VCaP (cell line): ENCODE measurements around the gene SLC26A4.

Source experiments
- H3K27ac ChIP-seq: fragments of 450-650 bp; 2 replicates; pipeline ENCODE4 v1.5.1; 2017
- TF ChIP-seq, protein P1 (sequence below): fragments of 450-650 bp; conservative IDR thresholded peaks from 2 replicates; pipeline ENCODE4 v1.5.1; 2017; ENCODE audit warnings: mild to moderate bottlenecking, moderate library complexity

The SLC26A4 gene

DNA sequence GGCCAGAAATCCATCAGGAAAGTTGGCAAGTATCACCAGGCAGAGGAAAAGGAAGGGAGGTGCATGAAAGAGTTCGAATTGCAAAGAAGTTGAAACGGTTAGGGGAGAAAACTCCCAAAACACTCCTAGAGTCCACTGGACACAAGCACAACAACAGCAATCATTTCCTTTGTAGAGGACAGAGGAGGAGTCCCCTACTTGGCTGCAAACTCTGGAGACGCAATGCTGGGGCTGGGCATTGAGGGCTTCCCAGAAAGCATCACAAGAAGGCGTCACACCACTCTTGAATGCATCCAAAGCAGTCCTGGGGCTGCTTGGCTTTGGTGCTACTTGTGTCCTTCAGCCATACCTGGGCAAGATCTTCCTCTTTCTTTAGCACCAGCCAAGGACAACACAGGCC lies 18.1 kb upstream of the SLC26A4 start:
- H3K27ac ChIP-seq = no peak overlapping the region
- TF ChIP-seq, protein P1, sequence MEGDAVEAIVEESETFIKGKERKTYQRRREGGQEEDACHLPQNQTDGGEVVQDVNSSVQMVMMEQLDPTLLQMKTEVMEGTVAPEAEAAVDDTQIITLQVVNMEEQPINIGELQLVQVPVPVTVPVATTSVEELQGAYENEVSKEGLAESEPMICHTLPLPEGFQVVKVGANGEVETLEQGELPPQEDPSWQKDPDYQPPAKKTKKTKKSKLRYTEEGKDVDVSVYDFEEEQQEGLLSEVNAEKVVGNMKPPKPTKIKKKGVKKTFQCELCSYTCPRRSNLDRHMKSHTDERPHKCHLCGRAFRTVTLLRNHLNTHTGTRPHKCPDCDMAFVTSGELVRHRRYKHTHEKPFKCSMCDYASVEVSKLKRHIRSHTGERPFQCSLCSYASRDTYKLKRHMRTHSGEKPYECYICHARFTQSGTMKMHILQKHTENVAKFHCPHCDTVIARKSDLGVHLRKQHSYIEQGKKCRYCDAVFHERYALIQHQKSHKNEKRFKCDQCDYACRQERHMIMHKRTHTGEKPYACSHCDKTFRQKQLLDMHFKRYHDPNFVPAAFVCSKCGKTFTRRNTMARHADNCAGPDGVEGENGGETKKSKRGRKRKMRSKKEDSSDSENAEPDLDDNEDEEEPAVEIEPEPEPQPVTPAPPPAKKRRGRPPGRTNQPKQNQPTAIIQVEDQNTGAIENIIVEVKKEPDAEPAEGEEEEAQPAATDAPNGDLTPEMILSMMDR = no peak

DNA sequence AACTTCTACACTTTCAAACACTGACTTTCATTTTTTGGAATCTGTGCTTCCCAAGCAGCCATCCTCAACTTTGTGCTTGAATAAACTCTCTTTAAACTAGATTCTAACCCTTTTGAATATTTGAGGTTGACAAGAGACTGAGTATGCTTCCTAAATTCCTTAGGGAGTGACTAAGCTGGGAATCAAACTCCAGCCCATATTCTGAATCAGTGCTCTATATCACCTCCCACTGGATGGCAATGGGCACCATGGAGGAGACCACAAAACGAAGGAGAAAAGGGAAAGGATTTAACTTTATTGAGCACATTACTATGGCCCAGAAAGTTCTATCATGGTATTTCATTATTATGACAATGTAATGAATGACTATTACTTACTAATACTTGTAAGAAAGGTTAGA lies 17.2 kb upstream of the SLC26A4 start:
- H3K27ac ChIP-seq = no peak overlapping the region
- TF ChIP-seq, protein P1 = no peak

DNA sequence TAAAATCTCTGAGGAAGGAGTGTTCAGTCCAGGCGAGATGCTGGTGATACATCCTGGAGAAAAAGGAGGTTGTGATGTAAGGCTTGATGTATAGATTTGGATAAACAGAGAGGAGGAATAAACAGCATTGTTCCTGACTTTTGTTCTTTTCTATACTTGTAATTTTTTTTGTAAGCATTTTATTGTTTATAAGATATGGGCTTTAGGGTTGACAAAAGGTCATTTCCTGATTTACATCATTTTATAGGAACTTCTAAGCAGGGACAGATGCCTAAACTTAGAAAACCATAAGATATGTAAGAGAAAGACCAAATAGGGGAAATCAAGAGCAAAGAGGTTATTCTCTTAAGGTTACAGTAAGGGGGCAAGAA lies 16.7 kb upstream of the SLC26A4 start:
- no peak overlapping the region for H3K27ac ChIP-seq

DNA sequence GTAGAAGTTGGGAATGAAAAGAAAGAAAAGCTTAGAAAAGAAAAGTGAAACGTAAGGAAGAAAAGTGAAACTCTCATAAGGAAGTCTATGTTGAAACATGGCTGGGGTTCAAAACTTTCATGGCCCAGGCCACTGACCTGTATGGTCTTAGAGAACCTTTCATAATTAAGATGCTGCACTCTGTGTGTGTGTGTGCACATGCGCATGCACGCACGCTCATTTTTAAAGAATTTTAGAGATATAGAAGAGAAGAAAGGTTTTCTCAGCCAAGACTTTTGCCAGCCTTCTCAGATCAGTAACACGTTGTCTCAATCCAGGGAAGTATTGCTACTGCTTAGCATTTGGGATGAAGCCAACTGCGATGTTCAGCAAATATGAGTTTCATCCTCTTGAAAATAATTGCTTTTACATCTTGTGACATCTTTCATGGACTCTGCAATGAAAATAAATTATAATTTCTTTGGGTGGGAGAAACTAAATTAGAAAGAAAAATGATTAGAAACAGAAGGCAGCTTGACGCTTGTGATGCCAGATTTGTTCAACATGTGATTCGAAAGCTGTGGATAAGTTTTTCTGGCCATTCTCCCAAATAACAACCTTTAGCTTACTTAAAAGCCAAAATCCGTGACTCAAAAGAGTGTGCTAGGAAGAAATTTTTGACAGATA lies 16.2 kb upstream of the SLC26A4 start:
- TF ChIP-seq, protein P1 = no peak
- H3K27ac ChIP-seq = no peak overlapping the region

More for the DNA sequence above, 16.7 kb upstream of the SLC26A4 start:
- TF ChIP-seq, protein P1 = no peak

DNA sequence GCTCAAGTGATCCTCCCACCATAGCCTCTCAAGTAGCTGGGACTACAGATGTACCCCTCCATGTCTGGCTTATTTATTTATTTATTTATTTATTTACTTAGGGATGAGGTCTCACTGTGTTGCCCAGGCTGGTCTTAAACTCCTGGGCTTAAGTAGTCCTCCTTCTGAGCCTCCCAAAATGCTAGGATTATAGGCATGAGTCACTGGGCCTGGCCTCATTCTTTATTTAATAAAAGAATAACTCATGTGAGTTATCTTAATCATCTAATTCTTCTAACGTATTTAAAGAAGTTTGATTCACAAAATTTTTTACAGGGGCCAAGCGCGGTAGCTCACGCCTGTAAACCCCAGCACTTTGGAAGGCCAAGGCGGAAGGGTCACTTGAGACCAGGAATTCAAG lies 8.0 kb upstream of the SLC26A4 start:
- H3K27ac ChIP-seq = no peak overlapping the region
- TF ChIP-seq, protein P1 = no peak

DNA sequence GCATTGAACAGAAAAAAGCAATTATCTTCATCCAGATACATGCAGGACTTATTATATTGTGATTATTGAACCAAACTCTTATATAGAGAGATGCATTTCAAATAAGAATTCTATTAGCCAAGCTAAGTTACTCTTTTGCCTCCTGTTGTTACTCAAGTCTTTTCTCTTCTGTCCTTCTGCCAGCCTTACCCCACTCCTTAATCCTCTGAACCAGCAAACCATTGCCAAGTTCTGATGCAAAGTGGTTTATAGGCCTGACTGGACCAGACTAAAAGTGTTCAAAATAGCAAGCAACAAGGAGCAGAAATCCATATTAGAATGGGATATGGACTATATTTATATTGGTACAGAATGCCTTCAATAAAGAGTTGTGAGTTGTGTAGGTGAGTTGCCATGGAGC lies 2.2 kb upstream of the SLC26A4 start:
- H3K27ac ChIP-seq = no peak overlapping the region
- TF ChIP-seq, protein P1 = no peak

DNA sequence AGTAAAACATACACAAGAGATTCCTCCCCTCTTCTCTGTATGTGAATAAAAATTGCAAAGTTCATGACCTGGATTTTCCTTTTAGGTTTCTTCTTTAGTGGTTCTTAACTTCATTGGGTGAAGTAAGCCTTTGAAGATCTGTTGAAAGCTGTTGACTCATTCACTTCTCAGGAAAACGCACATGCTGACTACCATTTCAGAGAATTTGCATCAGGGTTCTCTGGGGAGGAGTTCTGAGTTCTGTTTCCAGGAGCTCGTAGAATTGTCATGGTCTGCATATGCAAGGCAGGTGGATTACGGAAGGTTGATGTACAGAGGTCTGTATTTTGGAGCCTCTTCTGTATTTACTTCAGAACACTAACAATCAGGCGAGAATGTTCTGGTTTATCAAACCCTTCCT lies 962 bp upstream of the SLC26A4 start:
- TF ChIP-seq, protein P1 = no peak
- no peak overlapping the region for H3K27ac ChIP-seq
